H4 (cell line): ENCODE data around the gene ZRANB1. TPM values are rescaled to one million over a fixed set of nuclear protein-coding genes. Genes with fewer than 3 reads are reported as not detected.

Experiments
- DNase-seq: peaks from one replicate; pipeline ENCODE4 v3.0.0-alpha.2; 2015; ENCODE audit warnings: low spot score
- total RNA-seq: library from RNA; depleted of rRNA; stranded (reverse); fragments of >200 nt; shearing (Covaris generic); gene quantifications from 2 replicates; pipeline ENCODE4 v1.2.3, GENCODE V29; 2014

Gene ZRANB1
- total RNA-seq, 1 experiment from 2014 or later: 22.2 TPM

- DNase-seq: no peak
These were observed 52.0 kb downstream of the ZRANB1 start for GRCh38 chr10:124993736-124994451.

- no peak for DNase-seq
These were observed 52.9 kb downstream of the ZRANB1 start for GRCh38 chr10:124994573-124995473.

GRCh38 chr10:124995605-124996004, 53.7 kb downstream of the ZRANB1 start:
- DNase-seq: no peak

- no peak for DNase-seq
These were observed 54.4 kb downstream of the ZRANB1 start for GRCh38 chr10:124996127-124996853.

- DNase-seq: no peak
These were observed 54.9 kb downstream of the ZRANB1 start for GRCh38 chr10:124996854-124997215.

- no peak for DNase-seq
These were observed 55.4 kb downstream of the ZRANB1 start for GRCh38 chr10:124997306-124997705.

GRCh38 chr10:124997771-124998623, 56.1 kb downstream of the ZRANB1 start:
- no peak for DNase-seq

- no peak for DNase-seq
These were observed 56.8 kb downstream of the ZRANB1 start for GRCh38 chr10:124998624-124999291.

GRCh38 chr10:124999433-125000365, 57.8 kb downstream of the ZRANB1 start:
- no peak for DNase-seq

- DNase-seq: no peak
These were observed 58.7 kb downstream of the ZRANB1 start for GRCh38 chr10:125000366-125001312.

GRCh38 chr10:125001313-125002046, 59.6 kb downstream of the ZRANB1 start:
- DNase-seq: no peak

- DNase-seq: no peak
These were observed 60.1 kb downstream of the ZRANB1 start for GRCh38 chr10:125002047-125002422.

- no peak for DNase-seq
These were observed 60.7 kb downstream of the ZRANB1 start for GRCh38 chr10:125002423-125003145.

- DNase-seq: no peak
These were observed 61.4 kb downstream of the ZRANB1 start for GRCh38 chr10:125003146-125003900.

- no peak for DNase-seq
These were observed 62.1 kb downstream of the ZRANB1 start for GRCh38 chr10:125003901-125004467.
